Prostate gland (tissue), 2 donors: ENCODE measurements around the gene RPAIN. TPM values are rescaled to one million over a fixed set of nuclear protein-coding genes. Genes with fewer than 3 reads are reported as not detected.
A peak's percentile ranks its signal among the peaks of the same experiment; 100 is the strongest.

Source experiments
- DNase-seq: peaks from one replicate; pipeline ENCODE4 v3.0.0-alpha.2; 2019; ENCODE audit warnings: low spot score
- H3K27ac ChIP-seq, 2 donors: fragments of 200-600 bp; sonication (generic); 2 replicates each; pipeline ENCODE4 v1.5.1; 2017 to 2019
- H3K27me3 ChIP-seq: fragments of 200-600 bp; sonication (generic); replicated peaks from 2 replicates; pipeline ENCODE4 v1.5.1; 2019; ENCODE audit not compliant: insufficient read depth
- H3K36me3 ChIP-seq, 2 donors: fragments of 200-600 bp; sonication (generic); 1 replicate in 1 of 2; 2 replicates in 1 of 2; pipeline versions ENCODE4 v1.5.1 to v1.8.1; 2017 to 2019
- H3K4me1 ChIP-seq: fragments of 200-600 bp; sonication (generic); replicated peaks from 2 replicates; pipeline ENCODE4 v1.5.1; 2019
- H3K4me3 ChIP-seq, 2 donors: fragments of 200-600 bp; sonication (generic); 2 replicates each; pipeline ENCODE4 v1.5.1; 2017 to 2019
- H3K9me3 ChIP-seq: fragments of 200-600 bp; sonication (generic); 2 replicates; pipeline ENCODE4 v1.5.1; 2017
- POLR2A ChIP-seq: fragments of 450-650 bp; IDR thresholded peaks from one replicate; pipeline ENCODE4 v1.6.1; 2016; ENCODE audit warnings: antibody characterized with exemption, mild to moderate bottlenecking
- POLR2AphosphoS5 ChIP-seq: sonication (generic); formaldehyde crosslinking; IDR thresholded peaks from one replicate; pipeline ENCODE4 v1.6.1; 2017; ENCODE audit warnings: antibody characterized with exemption
- WGBS: methylation state at CpG from one replicate; pipeline ENCODE4 v1.1.5; 2018; 5-methylcytosine and 5-hydroxymethylcytosine counted together
- intact Hi-C: fragments of 100-400 bp; cut with DNase I; formaldehyde crosslinking; loops from one replicate; pipeline ENCODE4 v1.14.2; 2022
- total RNA-seq, 2 donors: library from RNA; depleted of rRNA; stranded (reverse); fragments of >200 nt; gene quantifications; one replicate each; pipeline ENCODE4 v1.1.0, GENCODE V29; 2016
- TF ChIP-seq, protein P1 (sequence below), 4 experiments: fragments of 200-600 bp in 2 of 4; fragments of 450-650 bp in 2 of 4; sonication (generic) in 2 of 4; IDR thresholded peaks; 1 replicate in 3 of 4; 2 replicates in 1 of 4; pipeline ENCODE4 v1.5.1; 2016 to 2019; ENCODE audit warnings: antibody characterized with exemption in 4 of 4, mild to moderate bottlenecking in 2 of 4, moderate library complexity in 2 of 4

RPAIN gene
- total RNA-seq, 2 donors from 2014 or later, result 39.2 to 51.1 TPM

DNA sequence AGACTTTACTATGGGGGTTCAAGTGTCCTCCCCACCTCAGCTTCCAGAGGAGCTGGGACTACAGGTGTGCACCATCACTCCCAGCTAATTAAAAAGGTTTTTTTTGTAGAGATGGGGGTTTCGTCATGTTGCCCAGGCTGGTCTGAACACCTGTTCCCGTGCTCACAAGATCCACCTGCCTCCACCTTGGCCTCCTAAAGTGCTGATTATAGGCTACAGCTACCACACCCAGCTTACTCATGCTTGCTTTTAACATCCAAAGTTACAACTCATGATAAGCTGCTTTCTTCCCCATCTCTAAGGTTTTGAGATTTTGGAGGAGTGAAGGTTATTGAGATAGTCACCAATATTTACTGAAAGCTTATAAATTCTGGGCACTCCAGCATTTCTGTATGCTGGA lies 3.1 kb upstream of the RPAIN start:
- Histone ChIP-seq H3K4me1 (peaks cover 5% of the 10 kb centered on the region), H3K9me3 (no peaks in the 10 kb centered on the region), H3K4me3 (no peak overlapping the region), H3K36me3 (no peaks in the 10 kb centered on the region), H3K27ac (no peak overlapping the region), H3K27me3 (no peaks in the 10 kb centered on the region)
- WGBS, result 93% methylated on average over 2 of the region's 2 CpGs
- intact Hi-C loops, result no loop called here
- TF ChIP-seq POLR2A (no peak), POLR2AphosphoS5 (no peak)
- TF ChIP-seq, protein P1, sequence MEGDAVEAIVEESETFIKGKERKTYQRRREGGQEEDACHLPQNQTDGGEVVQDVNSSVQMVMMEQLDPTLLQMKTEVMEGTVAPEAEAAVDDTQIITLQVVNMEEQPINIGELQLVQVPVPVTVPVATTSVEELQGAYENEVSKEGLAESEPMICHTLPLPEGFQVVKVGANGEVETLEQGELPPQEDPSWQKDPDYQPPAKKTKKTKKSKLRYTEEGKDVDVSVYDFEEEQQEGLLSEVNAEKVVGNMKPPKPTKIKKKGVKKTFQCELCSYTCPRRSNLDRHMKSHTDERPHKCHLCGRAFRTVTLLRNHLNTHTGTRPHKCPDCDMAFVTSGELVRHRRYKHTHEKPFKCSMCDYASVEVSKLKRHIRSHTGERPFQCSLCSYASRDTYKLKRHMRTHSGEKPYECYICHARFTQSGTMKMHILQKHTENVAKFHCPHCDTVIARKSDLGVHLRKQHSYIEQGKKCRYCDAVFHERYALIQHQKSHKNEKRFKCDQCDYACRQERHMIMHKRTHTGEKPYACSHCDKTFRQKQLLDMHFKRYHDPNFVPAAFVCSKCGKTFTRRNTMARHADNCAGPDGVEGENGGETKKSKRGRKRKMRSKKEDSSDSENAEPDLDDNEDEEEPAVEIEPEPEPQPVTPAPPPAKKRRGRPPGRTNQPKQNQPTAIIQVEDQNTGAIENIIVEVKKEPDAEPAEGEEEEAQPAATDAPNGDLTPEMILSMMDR (IDR thresholded peaks at IDR 0.05), result no peak
- DNase-seq, result no peak

DNA sequence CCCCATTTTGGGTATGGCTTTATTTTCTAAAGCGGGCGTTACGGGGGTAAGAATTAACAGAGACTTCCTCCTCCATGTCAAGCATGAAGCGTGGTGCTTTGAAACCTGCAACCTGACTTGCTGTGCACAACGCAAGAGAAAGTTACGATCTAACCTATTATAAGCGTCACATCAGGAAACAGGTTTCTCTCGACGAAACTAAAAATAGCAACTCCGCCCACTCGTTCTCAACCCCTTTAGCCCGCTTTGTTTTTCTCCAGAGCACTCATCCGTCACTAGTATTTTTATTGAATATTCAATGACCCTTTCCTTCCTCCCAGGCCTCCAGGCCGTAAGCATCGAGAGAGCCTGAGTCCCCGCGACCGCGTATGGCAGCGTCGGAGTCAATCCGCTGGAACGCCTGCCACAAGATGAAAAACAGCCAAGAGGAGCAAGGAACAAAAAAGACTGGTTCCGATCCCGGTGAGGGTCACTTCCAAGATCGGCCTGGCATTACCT lies 1.1 kb upstream of the RPAIN start:
- peak; percentile 52 for DNase-seq
- WGBS, result 1% methylated on average over 26 of the region's 26 CpGs
- no peaks in the 10 kb centered on the region for H3K9me3 ChIP-seq
- H3K27me3 ChIP-seq, result no peaks in the 10 kb centered on the region
- peaks cover 0 to 8% of the 10 kb centered on the region in 2 donors for H3K36me3 ChIP-seq
- peak overlapping the region; percentile 65 for H3K4me3 ChIP-seq
- TF ChIP-seq POLR2AphosphoS5 (peak; percentile 43), POLR2A (peak; percentile 42)
- TF ChIP-seq, protein P1 (IDR thresholded peaks at IDR 0.05), result no peak
- H3K27ac ChIP-seq, result peak overlapping the region; percentile 91
- H3K4me1 ChIP-seq, result peaks cover 5% of the 10 kb centered on the region
- intact Hi-C loops, result no loop called here

GRCh38 chr17:5419356-5419958 lies 525 bp upstream of the RPAIN start, which contains the start of gene NUP88:
Gene NUP88 (minus strand): TSS chr17:5419662. CDS start chr17:5419650, 12 bp downstream.
- DNase-seq, result peak; percentile 95
- TF ChIP-seq POLR2A, result peak; percentile 90
- TF ChIP-seq, protein P1 (IDR thresholded peaks at IDR 0.05), result no peak
- peak; percentile 86 for TF ChIP-seq POLR2AphosphoS5
- H3K27me3 ChIP-seq, result no peaks in the 10 kb centered on the region
- H3K9me3 ChIP-seq, result no peaks in the 10 kb centered on the region
- intact Hi-C loops, result no loop called here
- H3K36me3 ChIP-seq, result peaks cover 0 to 8% of the 10 kb centered on the region in 2 donors
- H3K4me3 ChIP-seq, result peak within 1 kb of the TSS; percentile 65
- peaks cover 5% of the 10 kb centered on the region for H3K4me1 ChIP-seq
- under 1% methylated on average over 49 of the region's 49 CpGs for WGBS
- peak within 1 kb of the TSS; percentile 91 for H3K27ac ChIP-seq

GRCh38 chr17:5422505-5422904 lies 2.5 kb downstream of the RPAIN start:
- Histone ChIP-seq H3K27me3 (no peaks in the 10 kb centered on the region), H3K27ac (no peak overlapping the region), H3K36me3 (peaks cover 6 to 11% of the 10 kb centered on the region in 2 donors), H3K9me3 (no peaks in the 10 kb centered on the region), H3K4me1 (peaks cover 5% of the 10 kb centered on the region), H3K4me3 (no peak overlapping the region)
- DNase-seq, result no peak
- TF ChIP-seq, protein P1 (IDR thresholded peaks at IDR 0.05), result no peak
- TF ChIP-seq POLR2A, result no peak
- no peak for TF ChIP-seq POLR2AphosphoS5
- WGBS, result 93% methylated on average over 2 of the region's 2 CpGs
- intact Hi-C loops, result no loop called here

DNA sequence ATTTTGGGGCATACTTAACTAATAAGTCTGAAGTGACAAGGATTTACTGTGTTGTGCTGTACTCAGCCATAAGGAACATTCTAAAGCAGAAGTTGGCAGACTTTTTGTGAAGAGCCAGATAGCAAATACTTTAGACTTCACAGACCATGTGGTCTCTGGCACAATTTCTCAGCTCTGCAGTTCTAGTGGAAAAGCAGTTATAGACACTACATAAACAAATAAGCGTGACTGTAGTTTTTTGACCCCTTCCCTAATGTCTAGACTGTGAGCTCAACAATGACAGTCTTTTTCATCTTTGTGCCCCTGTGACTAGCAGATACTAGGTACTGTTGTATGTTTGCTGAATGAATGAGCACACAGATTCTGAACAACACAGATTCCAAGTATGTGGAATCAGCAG lies 4.9 kb downstream of the RPAIN start:
- Histone ChIP-seq H3K4me3 (no peak overlapping the region), H3K36me3 (peaks cover 6 to 12% of the 10 kb centered on the region in 2 donors), H3K4me1 (no peaks in the 10 kb centered on the region), H3K27ac (no peak overlapping the region), H3K9me3 (no peaks in the 10 kb centered on the region), H3K27me3 (no peaks in the 10 kb centered on the region)
- no peak for DNase-seq
- TF ChIP-seq, protein P1 (IDR thresholded peaks at IDR 0.05), result no peak
- TF ChIP-seq POLR2A, result no peak
- WGBS, result 83% methylated on average over 1 of the region's 1 CpG
- intact Hi-C loops, result no loop called here
